NOMO-1 treated with DMSO at 0.1 percent for 48 hours (cell line): ENCODE results near the gene LYSMD1.

Experiments used
- DNase-seq: peaks from one replicate; lab custom pipeline; 2025; ENCODE audit not compliant: unreplicated experiment; lab: John Stamatoyannopoulos, UW

Gene LYSMD1

DNA sequence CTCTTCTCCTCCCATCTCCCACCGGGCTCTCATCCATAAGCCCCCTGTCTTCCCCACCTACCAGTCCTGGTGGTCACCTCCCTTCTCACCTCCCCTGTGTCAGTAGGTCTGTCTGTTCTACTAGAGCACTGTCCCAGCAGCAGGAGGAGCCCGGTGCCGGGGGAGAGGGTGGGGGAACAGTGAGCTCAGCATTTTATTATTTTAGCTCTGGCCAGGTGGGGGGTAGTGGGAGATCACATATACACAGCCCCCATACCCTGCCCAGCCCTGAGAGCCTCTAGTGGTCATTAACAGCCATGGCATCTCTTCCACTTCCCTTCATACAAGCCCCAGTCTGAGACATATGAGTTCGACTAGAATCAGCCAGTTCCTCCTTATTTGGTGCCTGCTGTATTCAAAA lies 10.2 kb upstream of the LYSMD1 start, which contains the start of gene TMOD4:
Gene TMOD4 (minus strand): TSS at position 119 of the 400 bp plus-strand sequence. CDS start 1,106 bp downstream, outside the sequence.
- peak; percentile 21 for DNase-seq

DNA sequence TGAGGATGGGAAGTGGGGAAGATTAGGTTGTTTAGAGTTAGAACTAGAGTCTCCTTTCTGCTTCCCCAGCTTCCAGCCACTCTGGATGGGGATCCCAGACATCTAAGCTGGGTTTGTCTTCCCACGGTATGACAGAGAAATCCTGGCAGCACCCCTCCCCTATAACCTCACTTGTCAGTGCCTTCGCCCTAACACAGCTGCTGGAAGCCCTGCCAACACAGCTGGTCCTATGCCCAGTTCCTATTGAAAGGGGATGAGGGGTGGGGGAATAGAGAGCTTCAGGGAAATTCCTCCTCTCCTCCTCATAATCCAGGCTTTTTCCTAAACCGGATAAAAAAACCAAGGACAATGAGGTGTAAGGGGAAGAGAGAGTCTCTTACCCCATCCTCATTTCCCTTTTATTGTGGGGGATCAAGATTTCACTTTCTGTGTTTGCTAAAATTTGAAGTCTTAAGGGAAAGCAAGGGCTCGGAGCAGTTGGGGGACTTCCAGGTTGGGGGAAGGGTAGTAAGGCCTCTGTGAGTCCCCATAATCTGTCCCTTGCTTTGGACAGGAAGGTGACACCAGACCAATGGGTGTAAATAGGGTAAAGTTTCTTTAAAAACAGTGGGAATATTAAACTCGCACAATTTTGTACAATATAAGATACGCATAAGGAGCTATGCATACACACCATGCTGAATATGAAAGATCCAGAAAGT lies 9.5 kb upstream of the LYSMD1 start:
- no peak for DNase-seq

DNA sequence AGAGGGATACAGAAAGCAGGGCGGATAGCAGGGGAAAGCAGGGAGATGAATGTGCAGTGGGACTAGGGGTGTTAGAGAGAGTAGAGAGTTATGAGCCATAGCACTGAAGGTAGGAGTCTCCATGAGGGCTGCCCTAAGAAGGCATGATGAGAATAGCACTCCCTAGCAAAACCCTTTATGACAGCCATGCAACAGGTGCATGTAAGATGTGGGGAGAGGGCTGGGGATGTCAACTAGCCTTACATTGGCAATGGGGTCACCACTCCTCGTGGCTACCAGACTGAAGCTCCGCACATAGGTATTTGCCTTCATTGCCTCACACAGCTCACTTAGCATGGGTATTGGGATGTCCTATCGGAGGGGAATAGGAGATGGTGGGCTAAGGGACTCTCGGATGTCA lies 5.5 kb upstream of the LYSMD1 start:
- DNase-seq = no peak

DNA sequence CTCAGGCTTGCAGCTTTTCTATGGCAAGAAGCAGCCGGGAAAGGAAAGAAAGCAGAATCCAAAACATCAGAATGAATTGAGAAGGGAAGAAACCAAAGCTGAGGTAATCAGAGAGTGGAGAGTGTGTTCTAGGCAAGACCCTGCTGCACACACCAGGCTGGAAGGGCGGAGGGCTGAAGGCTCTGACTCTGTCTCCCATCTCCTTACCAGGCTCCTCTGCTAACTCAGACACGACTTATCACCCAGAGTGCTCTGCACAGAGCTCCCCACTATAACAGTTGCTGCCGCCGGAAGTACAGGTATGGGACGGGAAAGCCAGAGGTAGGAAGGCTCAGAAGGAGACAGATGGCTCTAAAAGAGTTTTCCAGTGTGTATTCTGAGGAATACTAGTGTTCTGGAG lies 1.4 kb upstream of the LYSMD1 start:
- no peak for DNase-seq

DNA sequence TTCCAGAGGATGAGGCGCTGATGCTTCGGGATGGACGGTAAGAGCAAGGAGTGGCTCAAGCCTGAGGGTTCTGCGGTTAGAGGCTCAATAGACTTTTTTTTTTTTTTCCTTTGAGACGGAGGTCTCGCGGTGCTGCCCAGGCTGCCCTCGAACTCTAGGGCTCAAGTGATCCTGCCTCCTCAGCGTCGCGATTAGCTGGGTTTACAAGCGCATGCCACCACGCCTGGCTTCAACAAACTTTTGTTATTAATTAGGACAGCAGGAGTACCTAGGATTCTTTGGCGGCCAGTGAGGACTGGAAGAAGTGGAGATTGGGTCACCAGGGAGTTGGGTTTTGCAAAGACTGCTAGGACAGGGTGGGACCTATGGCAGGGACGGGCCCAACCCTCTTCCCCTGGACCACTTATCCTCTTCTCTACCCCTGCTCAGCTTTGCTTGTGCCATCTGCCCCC lies 829 bp upstream of the LYSMD1 start:
- peak; percentile 33 for DNase-seq

DNA sequence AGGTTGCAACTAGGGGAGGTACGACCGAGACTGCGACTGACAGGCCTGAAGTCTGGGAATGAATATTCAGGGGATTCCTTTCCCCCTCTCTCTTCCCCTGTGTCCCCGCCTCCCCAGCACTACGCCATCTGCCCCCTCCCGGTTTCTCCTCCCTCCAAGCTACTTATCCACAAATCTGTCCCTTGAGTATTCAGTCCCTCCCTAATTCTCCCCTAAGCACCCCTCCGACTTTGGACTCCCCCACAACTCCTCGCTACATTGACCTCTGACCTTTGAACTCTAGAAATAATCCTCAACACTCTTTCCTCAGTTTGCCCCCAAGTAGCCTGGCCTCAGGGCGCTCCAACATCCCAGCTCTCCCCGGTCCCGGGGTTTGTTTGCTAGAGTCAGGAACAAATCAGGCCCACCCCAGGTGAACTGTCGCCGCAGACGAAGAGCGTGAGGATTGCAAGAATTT lies 393 bp downstream of the LYSMD1 start:
- DNase-seq = no peak

DNA sequence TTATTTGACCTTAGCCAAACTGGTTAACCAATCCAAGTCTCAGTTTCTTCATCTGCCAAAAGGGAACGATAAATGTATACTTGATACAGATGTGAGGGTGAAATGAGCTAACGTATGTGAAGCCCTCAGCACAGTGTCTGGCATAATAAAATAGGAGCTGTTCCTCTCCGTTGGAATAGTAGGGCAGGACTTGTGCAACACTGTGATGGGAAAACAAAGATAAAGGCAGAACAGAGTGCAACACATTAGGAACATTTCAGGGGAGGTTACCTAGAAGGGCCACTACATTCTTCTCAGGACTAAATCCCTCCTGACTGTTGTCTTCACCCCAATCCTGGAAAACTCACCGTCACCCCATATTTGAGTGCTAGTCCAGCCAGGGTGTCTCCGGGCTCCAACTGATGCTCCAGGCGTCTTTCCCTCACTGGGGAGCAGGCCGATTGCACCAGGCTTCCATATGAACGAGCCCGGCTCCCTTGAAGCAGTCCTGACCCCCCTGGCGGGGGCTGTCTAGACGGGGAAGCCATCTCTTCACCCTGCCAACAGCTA lies 896 bp downstream of the LYSMD1 start:
- DNase-seq = no peak

DNA sequence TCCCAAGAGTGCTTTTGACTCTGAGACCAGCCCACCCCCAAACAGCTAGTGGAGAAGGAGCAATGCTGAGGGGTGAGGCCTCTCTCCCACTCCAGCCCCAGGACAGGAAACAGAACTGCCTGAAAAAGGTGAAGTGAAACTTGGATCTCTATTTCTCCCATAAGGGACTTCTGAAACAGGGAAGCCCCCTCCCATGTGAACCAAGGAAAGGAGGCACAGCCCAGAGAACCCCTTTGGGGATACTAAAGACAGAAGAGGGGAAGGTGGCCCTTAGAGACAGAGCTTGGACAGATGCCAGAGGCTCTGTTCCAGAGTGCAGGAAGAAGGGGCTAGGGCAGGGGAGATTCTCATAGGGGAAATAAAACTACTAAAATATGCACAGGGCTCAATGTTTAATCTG lies 6.3 kb downstream of the LYSMD1 start:
- no peak for DNase-seq

DNA sequence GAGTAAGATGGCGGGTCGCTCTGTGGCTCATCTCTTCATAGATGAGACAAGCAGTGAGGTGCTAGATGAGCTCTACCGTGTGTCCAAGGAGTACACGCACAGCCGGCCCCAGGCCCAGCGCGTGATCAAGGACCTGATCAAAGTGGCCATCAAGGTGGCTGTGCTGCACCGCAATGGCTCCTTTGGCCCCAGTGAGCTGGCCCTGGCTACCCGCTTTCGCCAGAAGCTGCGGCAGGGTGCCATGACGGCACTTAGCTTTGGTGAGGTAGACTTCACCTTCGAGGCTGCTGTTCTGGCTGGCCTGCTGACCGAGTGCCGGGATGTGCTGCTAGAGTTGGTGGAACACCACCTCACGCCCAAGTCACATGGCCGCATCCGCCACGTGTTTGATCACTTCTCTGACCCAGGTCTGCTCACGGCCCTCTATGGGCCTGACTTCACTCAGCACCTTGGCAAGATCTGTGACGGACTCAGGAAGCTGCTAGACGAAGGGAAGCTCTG lies 6.9 kb downstream of the LYSMD1 start:
- DNase-seq = peak; percentile 20

DNA sequence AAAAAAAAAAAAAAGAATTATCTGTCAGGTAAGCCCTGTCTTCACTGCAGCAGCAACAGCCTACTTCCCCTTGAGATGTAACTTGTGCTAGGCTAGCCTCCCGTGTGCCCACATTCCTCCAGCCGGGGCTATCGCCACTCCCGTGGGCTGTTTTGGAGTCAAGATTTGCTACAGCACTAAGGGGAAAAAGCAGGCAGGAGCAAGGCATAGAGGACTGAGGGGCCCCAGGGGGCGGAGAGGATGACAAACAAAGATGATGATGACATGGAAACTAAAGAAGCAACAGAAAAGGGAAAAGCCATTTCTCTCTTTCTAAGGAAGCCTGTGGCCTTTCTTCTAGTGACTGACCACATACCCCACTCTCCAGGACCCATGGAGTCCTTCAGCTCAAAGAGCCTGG lies 7.4 kb downstream of the LYSMD1 start:
- peak; percentile 12 for DNase-seq

DNA sequence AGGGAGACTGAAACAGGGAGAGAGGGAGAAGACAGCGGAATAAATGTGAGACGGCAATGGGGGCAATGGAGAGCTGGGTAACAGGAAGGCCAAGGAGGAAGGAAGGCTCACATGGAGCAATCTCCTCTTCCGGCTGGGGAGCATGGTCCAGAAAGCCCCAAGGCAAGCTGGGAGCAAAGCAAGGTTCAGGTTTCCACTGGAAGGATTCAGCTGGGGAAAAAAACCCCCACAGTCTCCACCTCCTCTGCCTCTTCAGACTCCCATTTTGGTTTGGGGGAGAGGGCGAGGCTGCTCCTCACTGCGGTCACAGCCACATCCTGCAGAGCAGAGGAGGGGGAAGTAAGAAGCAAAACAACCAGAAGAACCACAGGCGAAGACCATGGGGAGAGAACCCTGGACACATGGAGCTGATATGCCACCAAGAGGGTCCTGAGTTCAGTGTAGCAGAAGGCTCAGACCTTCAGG lies 8.6 kb downstream of the LYSMD1 start:
- DNase-seq = peak; percentile 78

DNA sequence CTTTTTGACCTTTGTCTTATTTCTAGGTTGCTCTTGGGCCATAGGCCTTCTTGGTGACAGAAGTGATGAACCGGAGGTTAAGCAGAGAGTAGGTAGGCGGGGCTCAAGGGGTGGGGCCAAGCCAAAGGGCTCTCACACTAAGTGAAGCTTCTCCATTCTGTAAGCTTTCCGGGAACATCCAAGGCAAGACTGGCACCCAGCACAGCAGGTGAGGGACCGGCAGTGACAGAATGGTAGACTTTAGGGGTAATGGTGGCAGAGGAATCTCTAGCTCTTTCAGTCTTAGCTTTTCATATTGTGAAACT lies 9.2 kb downstream of the LYSMD1 start, which contains the start of gene TNFAIP8L2:
Gene TNFAIP8L2 (plus strand): TSS at position 135 of the 305 bp plus-strand sequence. CDS start 2,049 bp downstream, outside the sequence.
- DNase-seq = peak; percentile 78

DNA sequence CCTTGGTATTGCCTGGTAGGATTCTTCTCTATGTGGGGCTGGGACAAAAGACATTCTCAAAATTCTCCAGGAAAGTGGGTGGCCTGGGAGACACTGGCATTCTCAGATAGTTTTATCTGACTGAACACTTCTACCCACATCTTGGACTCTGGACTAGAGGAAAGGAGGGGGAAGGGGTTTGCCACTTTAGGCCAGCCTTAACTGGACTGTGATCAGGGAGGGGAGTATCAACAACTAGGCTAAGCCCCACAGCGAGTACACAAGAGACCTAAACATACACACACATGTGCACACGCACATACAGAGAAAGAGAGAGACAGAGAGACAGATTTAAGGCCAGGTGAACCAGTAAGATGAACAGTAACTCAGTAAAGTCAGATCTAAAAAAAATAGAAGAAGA lies 18.0 kb downstream of the LYSMD1 start:
- no peak for DNase-seq

DNA sequence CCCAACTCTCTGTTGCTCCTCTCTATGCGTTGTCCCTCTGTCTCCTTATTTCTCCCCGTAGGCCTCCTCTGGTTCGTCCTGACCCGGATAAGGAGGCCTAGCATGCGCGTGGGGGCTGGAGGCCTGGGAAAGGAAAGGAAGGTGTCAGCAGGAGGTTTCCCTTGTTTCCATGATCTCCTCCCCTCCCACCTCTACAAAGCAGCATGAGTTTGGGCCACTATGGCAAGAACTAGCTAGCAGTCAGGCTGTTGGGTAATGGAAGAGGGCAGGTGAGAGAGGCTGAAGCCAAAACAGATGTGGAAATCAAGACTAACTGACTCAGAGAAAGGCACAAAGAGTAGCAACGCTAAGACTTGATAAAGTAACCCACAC lies 18.6 kb downstream of the LYSMD1 start:
- DNase-seq = no peak

DNA sequence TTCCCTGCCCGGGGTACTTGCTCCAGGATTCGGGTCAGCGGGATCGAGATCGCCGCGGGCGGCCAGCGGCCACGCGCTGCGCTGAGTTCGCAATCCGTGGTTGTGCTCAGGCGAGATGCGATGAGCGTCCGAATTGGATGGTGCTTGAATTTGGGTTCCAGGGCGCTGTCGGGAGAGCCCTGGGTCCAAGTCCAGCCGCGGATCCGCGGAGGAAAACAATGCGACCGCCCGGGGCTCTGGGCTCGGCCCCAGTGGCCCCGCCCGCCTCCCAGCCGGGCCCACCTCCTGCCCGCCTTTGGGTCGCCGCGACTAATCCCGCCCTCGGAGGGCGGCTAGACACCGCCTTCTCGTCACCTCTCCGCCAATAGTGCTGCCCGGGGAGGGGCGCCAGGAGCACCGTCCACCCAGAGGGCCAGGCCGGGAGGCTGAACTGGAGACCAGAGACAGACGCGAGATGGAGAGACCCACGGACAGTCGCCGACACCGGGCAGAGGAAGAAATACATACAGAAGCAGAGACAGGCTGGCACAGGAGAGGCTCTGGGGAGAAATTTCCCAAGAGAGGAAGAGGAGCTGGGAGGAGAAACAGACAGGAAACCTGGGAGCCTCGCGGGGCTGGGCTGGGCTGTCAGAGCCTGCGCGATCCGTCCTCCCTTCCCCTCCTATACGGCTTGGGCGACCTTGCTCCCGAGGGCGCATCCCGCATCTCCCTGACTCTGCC lies 19.1 kb downstream of the LYSMD1 start, which contains the start of gene SEMA6C:
Gene SEMA6C (minus strand): TSS at position 220 of the 720 bp plus-strand sequence. CDS start 4,010 bp downstream, outside the sequence.
- DNase-seq = peak; percentile 86

DNA sequence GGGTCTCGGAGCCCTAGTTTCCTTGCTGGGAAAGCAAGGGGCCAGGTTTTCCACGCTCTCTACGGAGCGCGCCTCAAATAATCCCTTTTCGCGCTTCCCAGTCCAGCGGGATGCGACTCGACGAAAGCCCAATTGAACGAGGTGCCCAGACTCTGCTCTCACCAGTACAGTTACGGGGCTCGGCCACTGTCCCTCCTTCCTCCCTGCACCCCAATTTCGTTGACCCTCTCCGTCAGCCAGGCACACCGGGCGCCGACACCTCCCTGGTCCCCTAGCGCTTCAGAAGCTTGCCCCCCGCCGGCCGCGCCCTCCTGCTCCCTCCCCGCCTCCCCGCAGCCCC lies 19.7 kb downstream of the LYSMD1 start:
- no peak for DNase-seq

DNA sequence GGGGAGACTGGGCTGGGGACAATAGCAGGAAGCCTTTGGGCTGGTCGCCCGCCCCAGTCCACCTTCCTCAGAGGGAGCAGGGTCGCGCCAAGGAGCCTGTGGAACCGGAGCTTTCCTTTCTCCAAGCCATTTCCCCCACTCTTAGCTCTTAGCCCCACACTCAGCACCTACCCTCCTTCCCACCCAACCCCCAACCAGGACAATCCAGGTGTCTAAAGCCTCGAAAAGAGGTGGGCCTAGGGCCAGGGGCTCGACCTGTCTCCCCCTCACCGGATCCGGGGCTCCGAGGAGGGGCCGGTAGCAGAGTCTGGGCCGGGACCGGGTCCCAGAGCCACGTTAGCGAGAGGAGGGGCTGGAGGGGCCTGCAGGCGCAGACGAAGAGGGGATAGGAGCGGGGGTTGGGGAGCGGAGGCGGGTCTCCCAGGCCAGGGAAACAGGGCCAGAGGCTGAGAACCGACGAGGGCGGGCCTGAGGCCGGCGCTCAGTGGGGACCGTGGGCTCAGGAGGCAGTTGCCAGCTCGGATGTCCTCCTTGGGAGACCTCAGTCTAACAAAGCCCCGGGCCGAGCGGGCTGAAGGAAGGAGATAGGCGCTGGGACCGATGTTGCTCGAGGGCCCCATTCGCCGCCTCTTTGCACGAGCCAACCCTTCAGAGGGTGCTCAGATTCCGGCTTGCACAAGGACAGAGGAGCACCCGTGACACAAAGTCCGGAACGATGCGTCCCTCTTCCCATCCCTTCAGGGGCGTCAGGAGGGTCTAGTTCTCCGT lies 20.2 kb downstream of the LYSMD1 start:
- DNase-seq = no peak

DNA sequence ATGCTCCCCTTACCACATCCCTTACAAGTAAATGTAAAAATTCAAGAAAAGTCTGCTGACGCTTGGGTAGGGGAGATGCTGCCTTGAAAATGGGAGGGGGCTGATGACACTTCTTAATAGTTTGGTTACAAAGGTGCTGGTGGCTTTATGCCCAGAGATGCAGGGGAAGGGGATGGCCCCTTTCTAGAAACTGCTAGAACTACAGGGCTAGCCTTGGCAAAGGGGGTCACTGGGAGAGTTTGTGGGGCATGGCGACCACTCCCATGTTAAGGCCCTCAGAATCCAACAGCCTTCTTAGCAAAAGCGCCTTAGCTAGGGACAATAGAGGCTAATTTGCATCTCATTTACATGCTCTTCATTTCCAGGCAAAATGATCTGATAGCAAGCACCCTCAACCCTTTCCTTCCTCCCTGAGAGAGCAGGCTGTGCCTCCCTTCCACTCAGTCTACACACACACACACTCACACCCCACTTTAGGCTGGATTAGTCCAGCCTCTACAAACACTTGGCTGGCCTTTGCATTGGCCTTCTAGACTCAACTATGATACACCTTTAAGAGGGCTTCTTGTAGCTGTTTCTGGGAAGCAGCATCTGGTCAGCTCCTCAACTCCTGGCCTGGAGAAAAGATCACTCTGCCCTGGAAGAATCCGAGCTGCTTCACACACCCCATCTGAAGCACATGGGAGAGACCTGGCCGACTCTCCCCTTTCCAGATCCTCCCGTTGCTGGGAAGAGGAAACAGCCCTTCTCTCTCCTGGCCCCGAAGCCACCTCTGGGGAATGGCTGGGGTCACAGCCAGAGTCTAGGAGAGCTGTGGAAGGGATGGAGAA lies 21.0 kb downstream of the LYSMD1 start:
- DNase-seq = no peak

DNA sequence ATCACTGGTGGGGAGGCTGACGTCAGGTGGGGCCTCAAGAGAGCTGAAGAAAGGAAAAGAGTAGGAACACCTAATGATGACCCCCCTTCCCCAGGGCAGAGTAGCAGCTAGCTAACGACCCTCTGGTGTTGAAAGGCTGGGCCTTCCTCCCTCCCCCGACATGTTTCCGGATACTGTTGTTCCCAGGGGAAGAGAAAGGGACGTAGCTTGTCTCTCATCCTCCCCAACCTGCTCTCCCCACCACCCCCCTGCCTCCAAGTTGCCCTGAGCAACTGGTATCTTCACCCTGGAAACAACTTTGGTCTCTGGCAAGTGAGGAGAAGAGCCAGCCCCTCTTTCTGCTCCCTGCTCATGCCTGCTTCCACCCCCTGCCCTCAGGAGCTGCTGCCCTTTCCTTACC lies 21.7 kb downstream of the LYSMD1 start:
- no peak for DNase-seq

DNA sequence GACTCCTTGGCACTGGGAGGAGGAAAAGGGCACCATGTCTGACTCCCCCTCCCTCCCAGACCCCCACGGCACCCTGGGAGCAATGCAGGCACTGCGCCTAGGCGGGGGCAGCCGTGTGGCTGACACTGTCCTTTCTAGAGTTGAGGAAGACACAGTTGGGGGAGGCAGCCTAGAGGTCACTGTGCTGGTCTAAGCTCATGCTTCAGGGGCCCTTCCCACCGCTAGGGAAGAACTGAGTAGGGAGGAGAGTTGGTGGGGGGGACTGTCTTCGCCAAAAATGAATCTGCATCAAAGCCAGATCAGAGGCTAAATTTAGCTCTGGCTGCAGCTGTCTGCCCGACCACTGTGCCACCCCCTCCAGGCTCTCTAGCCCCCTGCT lies 22.7 kb downstream of the LYSMD1 start:
- no peak for DNase-seq
